Thyroid gland (tissue), 4 donors: ENCODE results near the gene AFG3L2.

Source experiments
- CTCF ChIP-seq, 6 experiments: fragments of 200-600 bp in 3 of 6; fragments of 450-650 bp in 3 of 6; sonication (generic) in 3 of 6; IDR thresholded peaks; one replicate each; pipeline ENCODE4 v1.5.1; 2016 to 2019; ENCODE audit warnings: antibody characterized with exemption in 6 of 6, mild to moderate bottlenecking in 2 of 6, inconsistent platforms in 1 of 6, moderate library complexity in 1 of 6
- POLR2A ChIP-seq, 2 donors: fragments of 450-650 bp; IDR thresholded peaks; one replicate each; pipeline ENCODE4 v1.6.1; 2017; ENCODE audit warnings: antibody characterized with exemption in 2 of 2, mild to moderate bottlenecking in 2 of 2, moderate library complexity in 1 of 2

DNA sequence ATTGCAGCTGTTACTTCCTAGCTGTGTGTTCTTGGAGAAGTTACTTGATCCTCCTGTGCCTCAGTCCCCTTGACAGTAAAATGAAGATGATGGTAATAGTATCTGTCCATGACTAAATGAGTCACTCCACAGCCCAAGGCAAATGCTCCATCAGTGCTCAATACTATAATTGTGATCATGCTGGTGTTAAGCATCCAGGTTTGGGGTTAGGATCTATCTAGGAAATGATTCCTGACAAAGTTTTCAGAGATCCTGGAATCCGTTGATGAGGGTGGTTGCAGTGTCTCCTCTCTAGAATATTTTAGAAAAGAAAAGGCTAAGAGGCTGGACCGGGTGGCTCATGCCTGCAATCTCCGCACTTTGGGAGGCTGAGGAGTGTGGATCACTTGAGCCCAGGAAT lies 28.0 kb upstream of the AFG3L2 start:
- TF ChIP-seq CTCF (IDR thresholded peaks at IDR 0.05) (no peak), POLR2A (IDR thresholded peaks at IDR 0.05) (no peak)
